Central memory CD4-positive, alpha-beta T cell (primary cell): ENCODE measurements around the gene SP1.
"Not testable (repeated sequence)": the region's sequence is repeated elsewhere in the genome, so short reads cannot be mapped to it uniquely, and the experiment has no call there.

Experiments
- DNase-seq: peaks from one replicate; pipeline ENCODE4 v3.0.0; 2022
- total RNA-seq, 3 experiments: gene quantifications; one replicate each; lab custom pipeline; 2026; lab: John Stamatoyannopoulos, UW

Gene SP1
- total RNA-seq = 120 to 312 (median 171) reads per million in 3 experiments

- DNase-seq = peak; percentile 86
Observed at GRCh38 chr12:53380104-53380793, at the start of gene SP1. Gene SP1 (plus strand): TSS chr12:53380176. CDS start chr12:53380292, 116 bp downstream.

- no peak for DNase-seq
Observed at GRCh38 chr12:53330671-53331070, 49.3 kb upstream of the SP1 start.

GRCh38 chr12:53332339-53332738 lies 47.6 kb upstream of the SP1 start:
- not testable (repeated sequence) for DNase-seq

- no peak for DNase-seq
Observed at GRCh38 chr12:53332744-53333143, 47.2 kb upstream of the SP1 start.

- DNase-seq = no peak
Observed at GRCh38 chr12:53333289-53333688, 46.7 kb upstream of the SP1 start.

GRCh38 chr12:53333845-53334244 lies 46.1 kb upstream of the SP1 start:
- no peak for DNase-seq

- DNase-seq = no peak
Observed at GRCh38 chr12:53334822-53335221, 45.2 kb upstream of the SP1 start.

GRCh38 chr12:53336181-53336681 lies 43.7 kb upstream of the SP1 start, which contains the start of gene SP7:
Gene SP7 (minus strand): TSS chr12:53336354. CDS start chr12:53335646, 708 bp downstream.
- DNase-seq = no peak

GRCh38 chr12:53338017-53338416 lies 42.0 kb upstream of the SP1 start:
- DNase-seq = no peak

- no peak for DNase-seq
Observed at GRCh38 chr12:53338916-53339315, 41.1 kb upstream of the SP1 start.

- DNase-seq = no peak
Observed at GRCh38 chr12:53340398-53340797, 39.6 kb upstream of the SP1 start.

GRCh38 chr12:53343449-53343848 lies 36.5 kb upstream of the SP1 start:
- DNase-seq = no peak

- DNase-seq = no peak
Observed at GRCh38 chr12:53343969-53344368, 36.0 kb upstream of the SP1 start.

GRCh38 chr12:53344487-53344823 lies 35.5 kb upstream of the SP1 start:
- no peak for DNase-seq

GRCh38 chr12:53344824-53345485 lies 35.0 kb upstream of the SP1 start:
- peak; percentile 56 for DNase-seq

GRCh38 chr12:53345486-53346188 lies 34.3 kb upstream of the SP1 start:
- DNase-seq = no peak

- DNase-seq = no peak
Observed at GRCh38 chr12:53346491-53346890, 33.5 kb upstream of the SP1 start.

- no peak for DNase-seq
Observed at GRCh38 chr12:53347905-53348304, 32.1 kb upstream of the SP1 start.

GRCh38 chr12:53352331-53353256 lies 27.4 kb upstream of the SP1 start:
- DNase-seq = peak; percentile 79

- no peak for DNase-seq
Observed at GRCh38 chr12:53353257-53353655, 26.7 kb upstream of the SP1 start.

- no peak for DNase-seq
Observed at GRCh38 chr12:53355121-53355520, 24.9 kb upstream of the SP1 start.

- DNase-seq = no peak
Observed at GRCh38 chr12:53358836-53359419, 21.0 kb upstream of the SP1 start.
